ENCODE results near the gene SSNA1. TPM values are rescaled to one million over a fixed set of nuclear protein-coding genes. Genes with fewer than 3 reads are reported as not detected.

SSNA1 gene
- total and polyA plus RNA-seq, 8 donors: 28.1 to 154 (median 122) TPM

DNA sequence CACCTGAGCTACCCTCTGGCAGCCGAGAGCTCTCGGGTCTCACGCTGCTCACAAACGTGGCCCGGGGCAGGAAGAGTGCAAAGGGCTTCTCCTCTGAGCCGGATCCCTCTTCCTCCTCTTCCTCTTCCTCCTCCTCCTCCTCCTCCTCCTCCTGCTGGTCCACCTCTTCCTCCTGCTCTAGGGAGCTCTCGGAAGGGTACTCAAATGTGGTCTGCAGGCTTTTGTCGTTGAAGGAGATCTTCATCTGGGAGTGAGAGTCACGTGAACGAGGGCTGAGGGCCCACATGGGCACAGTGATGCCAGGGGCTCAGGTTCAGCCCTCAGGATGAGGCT, 3.9 kb downstream of the SSNA1 start:
- no peak for DNase-seq
- intact Hi-C loops (cut with DNase I; ENCODE audit: low total_unique reads): no loop called here
- 70 to 78% (median 75%) methylated on average over 10 of the region's 10 CpGs for WGBS, 5 donors
- Histone ChIP-seq H3K27ac (peak overlapping the region in 4 of 5 donors; percentile 9 to 97 (median 62)), H3K27me3 (no peaks in the 10 kb centered on the region), H3K36me3 (peaks cover 15 to 31% (median 30%) of the 10 kb centered on the region in 4 donors), H3K4me3 (no peak overlapping the region), H3K4me1 (peaks cover 47 to 90% (median 86%) of the 10 kb centered on the region in 4 donors), H3K9me3 (no peaks in the 10 kb centered on the region)
- no peak for TF ChIP-seq EP300 (IDR thresholded peaks at IDR 0.05)

- peaks cover 47 to 90% (median 86%) of the 10 kb centered on the region in 4 donors for H3K4me1 ChIP-seq
- intact Hi-C loops (cut with DNase I; ENCODE audit: low total_unique reads): no loop called here
- WGBS, 5 donors: 79 to 100% (median 89%) methylated on average over 2 of the region's 2 CpGs; no CpG with 5 or more reads in 1 of the 5 donors
- DNase-seq: no peak
- no peaks in the 10 kb centered on the region for H3K9me3 ChIP-seq
- H3K27me3 ChIP-seq: no peaks in the 10 kb centered on the region
- TF ChIP-seq POLR2A (IDR thresholded peaks at IDR 0.05) (no peak), CTCF (IDR thresholded peaks at IDR 0.05) (no peak), EP300 (IDR thresholded peaks at IDR 0.05) (no peak), POLR2AphosphoS5 (IDR thresholded peaks at IDR 0.05) (no peak)
- peaks cover 15 to 31% (median 29%) of the 10 kb centered on the region in 4 donors for H3K36me3 ChIP-seq
- H3K27ac ChIP-seq: peak overlapping the region in 3 of 5 donors; percentile 78 to 97 (median 86)
- no peak overlapping the region for H3K4me3 ChIP-seq
Measured at GRCh38 chr9:137192859-137193258, 4.4 kb downstream of the SSNA1 start.

DNA sequence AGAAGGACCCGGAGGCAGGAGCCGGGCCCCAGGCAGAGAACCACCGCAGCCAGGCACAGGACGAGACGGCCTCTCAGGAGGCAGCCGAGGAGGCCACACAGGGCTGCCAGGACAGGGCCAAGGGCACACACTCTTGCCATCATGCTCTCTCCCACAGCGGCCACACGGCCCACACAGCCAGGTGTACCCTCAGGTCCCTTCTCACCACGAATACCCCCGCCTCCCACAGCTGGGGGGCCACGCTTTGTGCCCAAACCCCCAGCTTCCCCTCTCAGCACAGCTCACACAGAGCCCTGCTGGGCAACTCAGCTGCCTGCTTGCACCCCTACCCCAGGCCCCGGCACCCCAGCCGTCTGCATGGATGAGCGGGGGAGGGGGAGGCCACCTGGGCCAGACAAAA, 5.3 kb downstream of the SSNA1 start:
- Histone ChIP-seq H3K4me1 (peaks cover 53 to 97% (median 93%) of the 10 kb centered on the region in 4 donors), H3K4me3 (peak overlapping the region in 2 of 4 donors; percentile 6 to 67), H3K36me3 (peaks cover 15 to 31% (median 29%) of the 10 kb centered on the region in 4 donors), H3K9me3 (no peaks in the 10 kb centered on the region), H3K27ac (peak overlapping the region; percentile 78 to 97 (median 86)), H3K27me3 (no peaks in the 10 kb centered on the region)
- DNase-seq: no peak
- intact Hi-C loops (cut with DNase I; ENCODE audit: low total_unique reads): no loop called here
- TF ChIP-seq EP300 (IDR thresholded peaks at IDR 0.05) (no peak), POLR2AphosphoS5 (IDR thresholded peaks at IDR 0.05) (no peak), CTCF (IDR thresholded peaks at IDR 0.05) (no peak), POLR2A (IDR thresholded peaks at IDR 0.05) (no peak)
- 44 to 74% (median 65%) methylated on average over 12 to 14 of the region's 14 CpGs for WGBS, 5 donors

DNA sequence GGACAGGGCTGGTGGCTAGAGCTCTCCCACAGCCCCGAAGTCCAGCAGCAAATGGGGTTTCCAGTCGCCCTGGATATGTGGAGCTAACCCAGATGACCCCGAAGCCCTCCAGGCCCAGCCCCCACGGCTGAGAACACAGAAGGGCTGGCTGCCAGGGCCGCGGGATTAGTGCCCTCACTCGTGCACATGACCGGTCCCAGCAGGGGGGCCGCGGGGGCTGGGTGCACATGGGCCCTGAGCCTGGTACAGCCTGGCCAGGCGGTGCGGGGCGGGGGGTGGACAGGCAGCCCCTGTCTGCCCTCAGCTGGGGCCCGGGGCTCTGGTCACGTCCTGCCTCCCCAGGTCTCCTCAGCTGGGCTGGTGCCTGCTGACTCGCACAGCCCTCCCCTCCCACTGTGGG, 5.9 kb downstream of the SSNA1 start:
- Histone ChIP-seq H3K27me3 (no peaks in the 10 kb centered on the region), H3K4me3 (peak overlapping the region in 3 of 4 donors; percentile 6 to 78 (median 67)), H3K9me3 (no peaks in the 10 kb centered on the region), H3K36me3 (peaks cover 15 to 31% (median 29%) of the 10 kb centered on the region in 4 donors), H3K4me1 (peaks cover 56 to 99% (median 93%) of the 10 kb centered on the region in 4 donors), H3K27ac (peak overlapping the region; percentile 78 to 97 (median 86))
- intact Hi-C loops (cut with DNase I; ENCODE audit: low total_unique reads): no loop called here
- no peak for TF ChIP-seq CTCF (IDR thresholded peaks at IDR 0.05)
- no peak for TF ChIP-seq POLR2AphosphoS5 (IDR thresholded peaks at IDR 0.05)
- TF ChIP-seq EP300 (IDR thresholded peaks at IDR 0.05): no peak
- TF ChIP-seq POLR2A (IDR thresholded peaks at IDR 0.05): no peak
- WGBS, 5 donors: 23 to 37% (median 33%) methylated on average over 3 to 16 of the region's 16 CpGs
- DNase-seq: peak; percentile 56 to 93

DNA sequence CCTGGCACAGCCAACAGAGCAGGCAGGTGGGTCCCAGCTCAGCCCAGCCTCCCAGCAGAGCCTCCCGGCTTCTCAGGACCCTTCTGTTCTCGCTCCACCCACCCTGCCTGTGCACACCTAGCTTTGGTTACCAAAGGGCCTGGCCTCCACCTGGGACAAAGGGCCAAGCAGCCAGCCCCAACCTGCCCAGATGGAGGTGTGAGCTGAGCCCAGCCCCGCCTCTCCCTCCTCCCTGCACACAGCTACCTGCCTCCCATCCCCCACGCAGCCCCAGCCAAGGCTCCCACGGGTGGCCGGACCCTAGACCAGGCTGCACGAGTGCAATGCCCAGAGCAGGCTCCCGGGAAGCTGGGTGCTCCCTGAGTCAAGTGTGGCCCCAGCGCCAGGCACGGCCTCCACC, 6.4 kb downstream of the SSNA1 start:
- TF ChIP-seq EP300 (IDR thresholded peaks at IDR 0.05) (no peak), POLR2A (IDR thresholded peaks at IDR 0.05) (no peak), POLR2AphosphoS5 (IDR thresholded peaks at IDR 0.05) (peak in 2 of 3 donors; percentile 42 to 74)
- no peaks in the 10 kb centered on the region for H3K27me3 ChIP-seq
- H3K9me3 ChIP-seq: no peaks in the 10 kb centered on the region
- 21 to 62% (median 38%) methylated on average over 8 to 10 of the region's 10 CpGs for WGBS, 5 donors
- H3K4me3 ChIP-seq: peak overlapping the region; percentile 18 to 78 (median 47)
- H3K36me3 ChIP-seq: peaks cover 13 to 28% (median 27%) of the 10 kb centered on the region in 4 donors
- H3K4me1 ChIP-seq: peaks cover 56 to 99% (median 93%) of the 10 kb centered on the region in 4 donors
- peak overlapping the region; percentile 78 to 97 (median 86) for H3K27ac ChIP-seq
- peak; percentile 84 to 92 for DNase-seq
- intact Hi-C loops (cut with DNase I; ENCODE audit: low total_unique reads): no loop called here
